Endothelial cell (in vitro differentiated cells): ENCODE results near the gene FASTKD1. TPM values are rescaled to one million over a fixed set of nuclear protein-coding genes. Genes with fewer than 3 reads are reported as not detected.
"Not testable (repeated sequence)": the region's sequence is repeated elsewhere in the genome, so short reads cannot be mapped to it uniquely, and the experiment has no call there.

ENCODE experiments used
- DNase-seq: peaks from one replicate; pipeline ENCODE4 v3.0.0; 2021; ENCODE audit warnings: low spot score
- H3K27ac Mint-ChIP-seq: one replicate; pipeline ENCODE4 v1.8.0; 2021; ENCODE audit warnings: mixed read lengths, inconsistent platforms; ENCODE audit not compliant: unreplicated experiment
- H3K27me3 Mint-ChIP-seq: one replicate; pipeline ENCODE4 v1.8.0; 2021; ENCODE audit warnings: mild to moderate bottlenecking, moderate library complexity, mixed read lengths, inconsistent platforms; ENCODE audit not compliant: unreplicated experiment
- H3K36me3 Mint-ChIP-seq: one replicate; pipeline ENCODE4 v1.8.0; 2021; ENCODE audit warnings: mild to moderate bottlenecking, low read depth, mixed read lengths, inconsistent platforms; ENCODE audit not compliant: unreplicated experiment
- H3K4me1 Mint-ChIP-seq: one replicate; pipeline ENCODE4 v1.8.0; 2021; ENCODE audit warnings: mild to moderate bottlenecking, mixed read lengths, inconsistent platforms; ENCODE audit not compliant: unreplicated experiment
- H3K4me3 Mint-ChIP-seq: one replicate; pipeline ENCODE4 v1.8.0; 2021; ENCODE audit warnings: mild to moderate bottlenecking, mixed read lengths, inconsistent platforms; ENCODE audit not compliant: unreplicated experiment
- H3K9me3 Mint-ChIP-seq: one replicate; pipeline ENCODE4 v1.8.0; 2021; ENCODE audit warnings: mixed read lengths, inconsistent platforms; ENCODE audit not compliant: unreplicated experiment
- total RNA-seq: library from RNA; stranded (reverse); fragmentation: NEBNext Ultra II Directional; extraction: Animal tissue kit (Norgen Biotek cat#: 25700); gene quantifications from one replicate; pipeline ENCODE4 v1.2.1, GENCODE V29; 2021; ENCODE audit not compliant: unreplicated experiment
- TF ChIP-seq, protein P1 (sequence below): fragments of 200-600 bp; sonication (generic); IDR thresholded peaks from one replicate; pipeline ENCODE4 v1.5.0; 2021; ENCODE audit warnings: antibody characterized with exemption; ENCODE audit not compliant: unreplicated experiment

Gene FASTKD1
- total RNA-seq, 1 donor from 2014 or later, result 33.7 TPM

DNA sequence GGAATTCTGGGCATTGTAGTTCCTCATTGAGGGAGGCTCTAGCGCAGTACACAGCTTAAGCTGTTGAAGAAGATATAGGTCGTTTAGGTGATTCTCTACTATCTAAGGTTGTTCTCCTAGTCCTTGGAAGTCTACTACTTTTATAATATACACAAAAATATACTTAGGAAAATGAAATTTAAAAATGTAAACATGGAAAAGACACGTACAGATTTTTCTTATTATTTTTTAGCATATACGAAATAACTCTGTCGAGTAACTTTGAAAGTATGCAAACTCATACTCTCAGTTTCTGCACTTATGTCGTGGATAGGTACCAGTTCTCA lies 272 bp upstream of the FASTKD1 start:
- TF ChIP-seq, protein P1, sequence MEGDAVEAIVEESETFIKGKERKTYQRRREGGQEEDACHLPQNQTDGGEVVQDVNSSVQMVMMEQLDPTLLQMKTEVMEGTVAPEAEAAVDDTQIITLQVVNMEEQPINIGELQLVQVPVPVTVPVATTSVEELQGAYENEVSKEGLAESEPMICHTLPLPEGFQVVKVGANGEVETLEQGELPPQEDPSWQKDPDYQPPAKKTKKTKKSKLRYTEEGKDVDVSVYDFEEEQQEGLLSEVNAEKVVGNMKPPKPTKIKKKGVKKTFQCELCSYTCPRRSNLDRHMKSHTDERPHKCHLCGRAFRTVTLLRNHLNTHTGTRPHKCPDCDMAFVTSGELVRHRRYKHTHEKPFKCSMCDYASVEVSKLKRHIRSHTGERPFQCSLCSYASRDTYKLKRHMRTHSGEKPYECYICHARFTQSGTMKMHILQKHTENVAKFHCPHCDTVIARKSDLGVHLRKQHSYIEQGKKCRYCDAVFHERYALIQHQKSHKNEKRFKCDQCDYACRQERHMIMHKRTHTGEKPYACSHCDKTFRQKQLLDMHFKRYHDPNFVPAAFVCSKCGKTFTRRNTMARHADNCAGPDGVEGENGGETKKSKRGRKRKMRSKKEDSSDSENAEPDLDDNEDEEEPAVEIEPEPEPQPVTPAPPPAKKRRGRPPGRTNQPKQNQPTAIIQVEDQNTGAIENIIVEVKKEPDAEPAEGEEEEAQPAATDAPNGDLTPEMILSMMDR, result no peak
- no peak for DNase-seq
- H3K27ac Mint-ChIP-seq, result peak overlapping the region; percentile 90
- peaks cover 1% of the 10 kb centered on the region for H3K27me3 Mint-ChIP-seq
- no peaks in the 10 kb centered on the region for H3K36me3 Mint-ChIP-seq
- peaks cover 5% of the 10 kb centered on the region for H3K4me1 Mint-ChIP-seq
- H3K4me3 Mint-ChIP-seq, result peak overlapping the region; percentile 96
- H3K9me3 Mint-ChIP-seq, result no peaks in the 10 kb centered on the region

DNA sequence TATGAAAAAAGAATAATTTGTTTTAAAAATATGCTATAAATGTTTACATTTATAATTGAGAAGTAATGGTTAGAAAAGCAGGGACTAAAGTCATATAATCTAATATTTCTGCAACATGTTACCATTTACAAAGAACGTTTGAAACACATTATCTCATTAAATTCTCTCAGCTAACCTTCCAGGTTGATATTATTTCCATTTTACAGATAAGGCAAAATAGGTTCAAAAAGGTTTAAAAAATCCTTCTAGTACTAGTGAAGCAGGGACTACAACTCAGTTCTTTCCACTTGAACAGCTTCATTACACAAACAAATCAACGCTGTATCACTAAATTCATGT lies 875 bp downstream of the FASTKD1 start:
- Mint-ChIP-seq H3K27ac (peak overlapping the region; percentile 90), H3K4me1 (peaks cover 5% of the 10 kb centered on the region), H3K27me3 (no peaks in the 10 kb centered on the region), H3K4me3 (peak overlapping the region; percentile 96), H3K36me3 (no peaks in the 10 kb centered on the region), H3K9me3 (no peaks in the 10 kb centered on the region)
- TF ChIP-seq, protein P1, result no peak
- no peak for DNase-seq

DNA sequence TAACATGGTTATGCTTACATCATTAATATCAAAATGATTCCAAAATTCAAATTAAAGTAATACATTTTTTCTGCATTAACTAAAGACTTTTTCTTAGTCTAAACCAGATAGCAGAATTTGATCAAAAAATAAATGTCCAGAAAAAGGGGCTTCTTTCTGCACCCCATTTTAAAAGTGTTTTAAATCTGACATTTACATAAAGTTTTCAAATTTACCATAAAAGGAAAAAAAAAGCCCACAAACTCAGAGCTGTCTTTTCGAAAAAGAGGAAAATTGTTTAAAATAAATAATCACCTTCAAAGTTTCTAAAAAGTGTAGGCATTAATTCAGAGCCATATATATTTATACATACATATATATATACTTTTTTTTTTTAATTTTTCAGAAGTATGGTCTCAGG lies 1.5 kb downstream of the FASTKD1 start:
- Mint-ChIP-seq H3K9me3 (no peaks in the 10 kb centered on the region), H3K27ac (no peak overlapping the region), H3K27me3 (no peaks in the 10 kb centered on the region), H3K36me3 (no peaks in the 10 kb centered on the region), H3K4me3 (no peak overlapping the region), H3K4me1 (peaks cover 5% of the 10 kb centered on the region)
- DNase-seq, result no peak
- TF ChIP-seq, protein P1, result no peak

DNA sequence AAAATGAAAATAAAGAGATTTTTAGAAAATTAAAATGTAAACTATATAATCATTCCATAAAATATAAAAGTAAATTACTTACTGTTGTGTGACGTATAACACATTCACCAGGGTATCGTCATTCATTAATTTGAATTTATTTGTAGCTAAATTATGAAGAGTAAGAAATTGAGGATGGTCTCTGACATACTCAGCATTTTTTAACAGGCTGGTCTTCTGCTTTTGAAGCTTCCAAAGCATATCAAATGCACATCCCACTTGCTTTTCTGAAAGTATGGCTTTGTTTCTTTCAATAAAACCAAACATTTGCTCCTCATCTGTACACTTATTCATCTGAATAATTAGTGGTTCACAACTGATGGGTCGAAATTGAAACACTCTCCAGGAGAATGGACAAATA lies 2.1 kb downstream of the FASTKD1 start:
- Mint-ChIP-seq H3K27me3 (no peaks in the 10 kb centered on the region), H3K36me3 (no peaks in the 10 kb centered on the region), H3K4me1 (peaks cover 5% of the 10 kb centered on the region), H3K9me3 (no peaks in the 10 kb centered on the region), H3K4me3 (no peak overlapping the region), H3K27ac (no peak overlapping the region)
- TF ChIP-seq, protein P1, result no peak
- DNase-seq, result no peak

DNA sequence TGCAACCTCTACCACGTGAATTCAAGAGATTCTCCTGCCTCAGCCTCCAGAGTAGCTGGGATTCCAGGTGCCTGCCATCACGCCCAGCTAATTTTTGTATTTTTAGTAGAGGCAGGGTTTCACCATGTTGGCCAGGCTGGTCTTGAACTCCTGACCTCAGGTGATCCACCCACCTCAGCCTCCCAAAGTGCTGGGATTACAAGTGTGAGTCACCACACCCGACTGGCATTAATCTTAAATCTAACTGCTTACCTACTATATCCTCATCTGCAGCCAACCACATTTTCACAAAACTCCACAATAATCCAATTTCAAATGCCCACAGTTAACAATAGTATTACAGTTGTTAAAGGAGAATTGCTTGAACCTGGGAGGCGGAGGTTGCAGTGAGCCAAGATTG lies 2.9 kb downstream of the FASTKD1 start:
- H3K27me3 Mint-ChIP-seq, H3K9me3 Mint-ChIP-seq, DNase-seq, H3K36me3 Mint-ChIP-seq, H3K4me1 Mint-ChIP-seq: not testable (repeated sequence)
- Mint-ChIP-seq H3K27ac (peak overlapping the region; percentile 24), H3K4me3 (peak overlapping the region; percentile 57)

DNA sequence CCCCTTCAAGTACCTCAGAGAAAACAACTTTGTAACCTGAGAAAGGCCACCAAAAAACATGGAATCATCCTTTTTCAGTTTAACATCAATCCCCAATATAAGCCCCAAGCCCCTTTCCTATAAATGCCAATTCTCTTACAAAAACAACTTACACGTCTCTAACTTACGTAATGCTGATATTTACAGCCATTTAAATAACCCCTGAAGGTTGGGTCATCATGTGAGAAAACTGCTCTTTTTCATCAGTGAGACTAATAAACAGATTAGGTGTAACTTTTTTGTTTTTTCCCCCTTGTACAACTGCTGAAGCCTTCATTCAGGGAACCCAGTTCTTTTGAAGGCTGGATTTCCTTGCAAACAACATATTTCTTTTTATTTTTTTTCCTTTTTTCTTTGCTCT lies 3.7 kb downstream of the FASTKD1 start:
- TF ChIP-seq, protein P1, result no peak
- peaks cover 5% of the 10 kb centered on the region for H3K4me1 Mint-ChIP-seq
- no peak overlapping the region for H3K27ac Mint-ChIP-seq
- no peaks in the 10 kb centered on the region for H3K27me3 Mint-ChIP-seq
- no peaks in the 10 kb centered on the region for H3K9me3 Mint-ChIP-seq
- DNase-seq, result no peak
- H3K4me3 Mint-ChIP-seq, result no peak overlapping the region
- no peaks in the 10 kb centered on the region for H3K36me3 Mint-ChIP-seq
